Stimulated activated effector memory CD8-positive, alpha-beta T cell treated with anti-CD3 and anti-CD28 coated beads, Interleukin-12 subunit alpha, Interleukin-12 subunit beta, amount 100 ng/mL, for 72 hours (primary cell): ENCODE results near the gene FAM149A.
A peak's percentile ranks its signal among the peaks of the same experiment; 100 is the strongest.

Experiments
- ATAC-seq: fragments of 150-1000 bp; cut with Tn5 transposase; 2 replicates; pipeline ENCODE4 v1.10.0; 2021
- DNase-seq, 2 donors: peaks; one replicate each; pipeline ENCODE4 v3.0.0; 2021 to 2022; ENCODE audit warnings: low spot score in 2 of 2
- H3K27ac Mint-ChIP-seq: one replicate; pipeline ENCODE4 v1.8.0; 2022; ENCODE audit warnings: mild to moderate bottlenecking, mixed read lengths
- H3K36me3 Mint-ChIP-seq: one replicate; pipeline ENCODE4 v1.8.0; 2022; ENCODE audit warnings: mild to moderate bottlenecking, mixed read lengths
- H3K4me1 Mint-ChIP-seq: one replicate; pipeline ENCODE4 v1.8.0; 2022; ENCODE audit warnings: mixed read lengths
- H3K4me3 Mint-ChIP-seq: one replicate; pipeline ENCODE4 v1.8.0; 2022; ENCODE audit warnings: mild to moderate bottlenecking, mixed read lengths
- H3K9me3 Mint-ChIP-seq: one replicate; pipeline ENCODE4 v1.8.0; 2022; ENCODE audit warnings: mixed read lengths

The FAM149A gene

DNA sequence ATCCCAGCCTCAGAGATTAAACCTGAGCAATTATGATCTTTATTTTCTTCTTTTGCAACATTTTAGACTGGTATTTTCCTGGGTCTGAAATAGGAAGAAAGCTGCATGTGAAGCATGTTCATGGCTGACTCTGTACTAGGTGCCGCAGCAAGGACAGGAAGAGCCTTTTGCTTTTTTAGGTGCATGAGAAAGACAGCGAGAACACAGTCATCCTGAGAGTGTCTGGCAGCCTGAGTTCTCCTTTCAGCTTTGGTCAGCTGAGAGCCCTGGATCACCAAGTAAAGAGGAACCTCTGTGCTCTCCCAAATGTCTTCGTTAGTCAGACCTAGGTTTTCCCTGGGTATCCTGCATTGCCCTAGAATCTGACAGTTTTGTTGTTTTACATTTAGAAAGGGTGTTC, 29.8 kb downstream of the FAM149A start:
- H3K36me3 Mint-ChIP-seq = no peaks in the 10 kb centered on the region
- H3K4me1 Mint-ChIP-seq = no peaks in the 10 kb centered on the region
- ATAC-seq (peak; percentile 87), DNase-seq (no peak)
- H3K4me3 Mint-ChIP-seq = no peak overlapping the region
- H3K9me3 Mint-ChIP-seq = no peaks in the 10 kb centered on the region
- no peak overlapping the region for H3K27ac Mint-ChIP-seq

DNA sequence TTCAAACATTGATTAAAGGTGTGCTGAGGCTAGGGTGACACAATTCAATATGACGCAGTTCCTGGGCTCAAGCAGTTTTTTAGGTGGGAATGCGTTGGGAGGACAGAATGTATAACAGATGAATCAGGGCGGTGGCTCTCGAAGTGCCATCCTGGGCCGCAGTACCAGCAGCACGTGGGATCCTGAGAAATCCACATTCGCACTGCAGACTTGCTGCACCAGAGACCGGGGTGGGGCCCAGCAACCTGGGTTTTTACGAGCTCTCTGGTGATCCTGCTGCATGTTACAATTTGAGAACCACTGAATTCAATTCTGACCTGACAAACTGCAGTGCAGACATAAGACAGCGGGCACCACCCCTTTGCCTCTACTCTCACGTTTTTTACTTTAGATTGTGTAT, 30.4 kb downstream of the FAM149A start:
- DNase-seq = no peak
- Mint-ChIP-seq H3K27ac (no peak overlapping the region), H3K4me1 (no peaks in the 10 kb centered on the region), H3K4me3 (no peak overlapping the region), H3K9me3 (no peaks in the 10 kb centered on the region), H3K36me3 (no peaks in the 10 kb centered on the region)
- ATAC-seq = no peak

DNA sequence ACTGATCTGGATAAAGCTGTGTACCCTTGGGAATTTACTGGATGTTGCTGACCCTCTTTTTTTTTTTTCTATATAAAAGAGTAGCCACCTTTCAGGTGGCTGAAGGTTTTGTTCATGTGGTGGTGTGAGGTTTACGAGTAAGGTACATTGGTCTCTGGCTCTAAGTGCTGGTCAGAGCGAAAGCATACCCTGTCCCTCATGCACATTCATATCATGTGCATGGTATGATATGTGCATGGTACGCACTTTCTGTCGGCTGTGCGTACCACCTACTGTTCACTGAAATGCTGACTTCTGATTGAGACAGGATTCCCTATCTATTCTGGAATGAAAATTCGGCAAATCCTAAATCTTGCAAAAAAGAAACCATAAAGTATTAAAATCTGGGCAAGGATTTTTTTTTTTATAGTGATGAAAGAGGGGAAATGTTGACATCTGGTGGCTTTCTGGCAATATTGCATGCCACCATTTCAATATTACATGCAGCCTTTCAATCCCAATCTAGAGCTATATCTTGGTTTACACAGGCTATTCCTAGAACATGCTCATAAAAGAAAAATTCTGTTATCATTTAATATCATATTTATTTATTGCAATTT, 32.8 kb downstream of the FAM149A start:
- H3K4me3 Mint-ChIP-seq = no peak overlapping the region
- no peaks in the 10 kb centered on the region for H3K4me1 Mint-ChIP-seq
- ATAC-seq = no peak
- H3K9me3 Mint-ChIP-seq = no peaks in the 10 kb centered on the region
- DNase-seq = no peak
- H3K27ac Mint-ChIP-seq = no peak overlapping the region
- H3K36me3 Mint-ChIP-seq = no peaks in the 10 kb centered on the region

DNA sequence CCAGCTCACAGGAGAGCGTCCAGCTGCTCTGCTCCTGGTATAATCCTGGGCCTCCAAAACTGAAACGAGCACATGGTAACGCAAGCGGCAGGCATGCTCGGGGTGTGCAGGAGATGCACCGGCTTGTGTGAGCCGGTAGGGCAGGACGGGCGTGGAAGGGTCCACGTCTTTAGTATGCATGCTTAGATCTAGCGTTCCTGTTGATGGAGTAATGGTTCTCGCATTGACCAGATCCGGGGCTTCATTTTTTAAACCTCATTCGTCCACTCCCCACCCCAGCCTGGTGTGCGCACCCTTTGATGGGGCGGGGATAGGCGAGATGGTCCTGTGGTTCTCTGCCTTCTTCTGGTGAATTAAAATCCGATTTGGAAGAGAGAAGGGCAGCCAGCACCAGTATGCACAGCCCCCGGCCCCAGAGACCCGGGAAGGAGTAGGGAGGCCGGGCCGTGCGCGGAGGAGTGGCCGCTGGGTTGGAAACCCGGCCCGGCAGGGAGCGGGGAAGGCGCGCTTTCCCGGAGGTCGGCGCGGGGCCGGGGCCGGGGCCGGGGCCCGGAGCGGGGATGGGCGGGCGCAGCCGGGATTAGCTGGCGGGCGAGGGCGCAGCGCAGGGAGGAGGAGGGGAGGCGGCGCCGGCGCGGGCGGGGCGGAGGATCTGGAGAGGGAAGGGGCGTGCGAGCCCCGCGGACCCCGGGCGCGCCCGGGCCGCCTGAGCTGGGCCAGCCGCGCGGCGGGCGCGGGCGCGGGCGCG, 39.9 kb downstream of the FAM149A start:
- peaks cover 6% of the 10 kb centered on the region for H3K4me1 Mint-ChIP-seq
- ATAC-seq = peak; percentile 62
- DNase-seq = no peak
- H3K27ac Mint-ChIP-seq = no peak overlapping the region
- H3K36me3 Mint-ChIP-seq = no peaks in the 10 kb centered on the region
- no peaks in the 10 kb centered on the region for H3K9me3 Mint-ChIP-seq
- peak overlapping the region; percentile 68 for H3K4me3 Mint-ChIP-seq

DNA sequence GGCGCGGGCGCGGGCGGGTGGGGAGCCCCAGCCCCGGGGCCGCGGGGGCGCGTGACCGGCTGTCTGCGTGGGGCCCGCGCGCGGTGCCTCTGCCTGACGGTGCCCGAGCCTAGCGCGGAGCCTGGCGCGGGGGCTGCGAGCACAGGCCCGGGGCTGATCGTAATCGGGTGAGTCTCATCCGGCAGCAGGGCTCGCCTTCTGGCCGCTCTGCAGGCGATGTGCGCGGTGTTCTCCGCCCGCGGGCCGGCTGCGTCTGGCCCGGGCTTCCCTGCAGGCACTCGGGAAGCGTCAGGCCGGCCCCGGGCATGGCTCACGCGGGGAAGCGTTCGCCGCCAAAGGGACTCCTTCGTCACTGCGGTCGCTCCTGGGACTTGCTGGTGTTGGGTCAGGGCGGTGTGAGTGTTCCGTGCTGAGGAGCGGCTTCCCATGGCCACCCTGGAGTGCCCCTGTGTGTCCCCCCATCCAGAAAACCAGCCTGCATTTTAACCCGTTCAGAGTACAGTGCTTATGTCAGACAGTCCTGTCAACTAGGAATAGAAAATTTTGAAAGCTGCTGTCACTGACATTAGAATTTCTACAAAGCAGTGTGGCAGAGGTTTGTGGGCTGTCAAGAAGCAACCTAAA, 40.6 kb downstream of the FAM149A start:
- peak overlapping the region; percentile 68 for H3K4me3 Mint-ChIP-seq
- H3K27ac Mint-ChIP-seq = no peak overlapping the region
- no peak for DNase-seq
- peaks cover 6% of the 10 kb centered on the region for H3K4me1 Mint-ChIP-seq
- no peaks in the 10 kb centered on the region for H3K36me3 Mint-ChIP-seq
- H3K9me3 Mint-ChIP-seq = no peaks in the 10 kb centered on the region
- peak; percentile 70 for ATAC-seq

DNA sequence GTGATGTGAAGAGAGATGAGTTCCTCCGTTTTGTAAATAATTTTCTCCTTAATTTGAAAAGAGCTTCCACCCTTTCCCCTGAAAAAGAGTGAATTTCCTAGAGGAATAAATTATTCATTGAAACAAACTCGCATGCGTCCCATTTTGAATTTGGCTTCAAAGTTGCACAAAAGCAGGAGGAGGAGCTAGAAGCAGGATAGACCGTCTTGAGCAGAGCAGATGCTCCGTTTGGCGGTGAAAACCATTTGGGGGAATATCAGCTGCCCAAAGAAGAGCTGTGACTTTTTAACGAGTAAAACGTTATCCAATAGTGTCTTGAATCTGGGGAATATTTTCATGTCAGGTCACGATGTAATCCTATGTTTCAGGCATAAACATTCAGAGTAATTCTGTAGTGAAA, 42.0 kb downstream of the FAM149A start:
- no peak overlapping the region for H3K27ac Mint-ChIP-seq
- H3K4me1 Mint-ChIP-seq = peaks cover 6% of the 10 kb centered on the region
- no peaks in the 10 kb centered on the region for H3K36me3 Mint-ChIP-seq
- H3K4me3 Mint-ChIP-seq = no peak overlapping the region
- no peak for DNase-seq
- H3K9me3 Mint-ChIP-seq = no peaks in the 10 kb centered on the region
- ATAC-seq = no peak

DNA sequence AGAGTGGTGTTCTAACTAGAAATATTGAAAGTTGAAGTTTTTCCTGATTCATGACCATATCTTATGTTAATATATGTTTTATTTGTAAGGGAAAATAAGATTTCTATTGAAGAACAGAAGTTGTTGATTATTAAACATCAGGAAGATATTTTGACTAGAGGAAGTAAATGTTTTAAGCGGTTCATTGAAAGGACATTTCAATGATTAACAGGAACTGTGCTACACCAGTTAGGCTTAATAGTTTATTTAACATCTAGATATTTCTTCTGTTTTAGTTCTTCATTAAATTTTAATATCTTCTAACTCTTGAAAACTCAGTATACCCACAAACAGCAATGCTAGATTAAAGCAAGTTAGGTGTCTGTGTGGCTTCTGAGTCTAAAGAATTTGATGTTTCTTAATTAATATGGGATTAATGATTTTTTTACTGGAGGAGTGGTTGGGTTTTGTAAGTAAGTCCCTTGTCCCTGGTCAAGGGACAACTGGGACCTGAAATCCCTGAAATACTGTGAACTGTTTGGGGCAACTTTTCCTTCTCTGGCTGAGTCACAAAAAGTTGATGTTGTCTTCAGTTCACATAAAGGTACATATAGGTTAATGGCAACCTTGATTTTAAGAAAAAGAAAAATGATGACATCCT, 44.0 kb downstream of the FAM149A start:
- Mint-ChIP-seq H3K9me3 (no peaks in the 10 kb centered on the region), H3K36me3 (no peaks in the 10 kb centered on the region), H3K27ac (no peak overlapping the region), H3K4me1 (peaks cover 6% of the 10 kb centered on the region), H3K4me3 (no peak overlapping the region)
- ATAC-seq = no peak
- DNase-seq = no peak

DNA sequence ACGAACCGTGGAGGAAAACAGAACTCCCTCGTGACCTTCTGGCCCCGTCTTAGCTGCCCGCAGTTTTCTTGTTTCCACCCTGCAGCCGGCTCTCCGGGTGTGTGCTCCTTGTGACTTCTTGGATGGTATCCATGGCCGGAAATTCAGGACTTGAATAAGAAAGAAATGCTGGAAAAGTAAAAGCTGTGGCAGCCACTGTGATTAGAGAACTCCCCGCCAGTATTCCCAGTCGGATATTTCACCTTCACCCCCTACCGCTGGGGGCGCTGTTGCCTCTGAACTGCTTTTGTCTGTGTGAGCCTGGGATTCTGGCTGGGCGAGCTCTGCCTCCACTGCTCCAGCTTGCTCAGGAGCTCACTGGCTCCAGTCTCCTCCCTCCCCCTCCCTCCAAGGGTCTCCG, 45.4 kb downstream of the FAM149A start:
- H3K9me3 Mint-ChIP-seq = no peaks in the 10 kb centered on the region
- ATAC-seq (no peak), DNase-seq (no peak)
- no peak overlapping the region for H3K27ac Mint-ChIP-seq
- H3K4me3 Mint-ChIP-seq = no peak overlapping the region
- H3K36me3 Mint-ChIP-seq = no peaks in the 10 kb centered on the region
- no peaks in the 10 kb centered on the region for H3K4me1 Mint-ChIP-seq

DNA sequence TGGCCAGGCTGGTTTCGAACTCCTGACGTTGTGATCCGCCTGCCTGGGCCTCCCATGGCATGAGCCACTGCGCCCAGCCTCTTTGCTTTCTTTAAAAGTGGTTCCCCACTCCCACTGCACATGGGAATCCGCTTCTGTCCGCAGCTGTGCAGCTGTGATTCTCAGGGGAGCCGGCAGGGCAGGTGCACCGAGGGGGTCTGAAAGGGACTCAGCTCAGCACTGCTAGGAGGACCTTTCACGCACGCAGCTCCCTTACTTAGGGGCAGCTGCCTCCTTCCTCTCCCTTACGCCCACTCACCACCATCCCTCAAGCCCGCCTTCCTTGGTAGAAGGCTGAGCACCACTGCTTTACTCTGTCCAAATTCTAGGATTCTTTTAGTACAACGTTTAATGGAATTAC, 46.4 kb downstream of the FAM149A start:
- Mint-ChIP-seq H3K4me1 (peaks cover 4% of the 10 kb centered on the region), H3K4me3 (no peak overlapping the region), H3K9me3 (no peaks in the 10 kb centered on the region), H3K36me3 (no peaks in the 10 kb centered on the region), H3K27ac (no peak overlapping the region)
- DNase-seq (no peak), ATAC-seq (no peak)

DNA sequence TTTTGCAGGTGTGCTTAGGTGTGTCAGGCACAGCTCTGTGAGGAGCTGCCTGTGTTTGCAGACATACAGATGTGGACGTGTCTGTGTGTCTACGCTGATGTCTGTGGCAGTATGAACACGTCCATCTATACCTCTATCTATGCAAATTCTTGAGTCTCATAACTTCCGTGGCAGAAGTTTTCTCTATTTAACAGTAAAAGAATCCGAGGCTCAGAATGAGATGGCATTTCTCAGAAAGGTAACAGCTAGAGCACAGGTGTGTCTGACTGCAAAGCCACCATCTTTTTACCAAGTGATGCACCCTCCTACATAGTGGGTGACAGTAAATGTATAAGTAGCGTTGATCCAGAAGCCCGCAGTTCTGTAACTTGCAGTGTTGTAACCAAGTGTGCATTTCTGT, 47.0 kb downstream of the FAM149A start:
- no peak overlapping the region for H3K27ac Mint-ChIP-seq

DNA sequence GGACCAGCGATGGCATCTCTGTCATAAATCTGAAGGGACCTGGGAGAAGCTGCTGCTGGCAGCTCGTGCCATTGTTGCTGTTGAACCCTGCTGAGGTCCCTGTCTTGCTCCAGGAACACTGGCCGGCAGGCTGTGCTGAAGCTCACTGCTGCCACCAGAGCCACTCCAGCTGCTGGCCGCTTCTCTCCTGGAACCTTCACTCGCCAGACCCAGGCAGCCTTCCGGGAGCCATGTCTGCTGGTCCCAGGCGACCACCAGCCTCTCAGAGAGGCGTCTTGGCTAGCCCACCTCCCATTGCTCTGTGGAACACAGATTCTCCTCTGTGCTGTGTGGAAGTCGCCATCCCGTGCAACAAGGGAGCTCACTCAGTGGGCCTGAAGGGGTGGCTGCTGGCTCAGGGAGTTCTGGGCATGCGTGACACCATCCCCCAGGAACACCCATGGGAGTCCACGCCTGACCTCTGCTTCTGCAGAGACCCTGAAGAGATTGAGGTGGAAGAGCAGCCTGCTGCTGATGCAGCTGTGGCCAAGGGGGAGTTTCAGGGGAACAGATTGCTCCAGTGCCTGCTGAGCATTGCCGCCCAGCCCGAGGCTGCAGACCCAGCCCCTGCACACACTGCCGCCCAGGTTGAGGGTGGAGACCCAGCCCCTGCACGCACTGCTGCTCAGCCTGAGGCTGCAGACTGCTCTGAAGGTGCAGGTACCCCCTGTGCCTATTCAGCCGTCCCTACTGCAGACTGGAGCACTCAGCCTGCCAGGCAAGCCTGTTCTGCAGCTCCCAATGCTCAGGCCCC, 53.7 kb downstream of the FAM149A start:
- H3K9me3 Mint-ChIP-seq = no peaks in the 10 kb centered on the region
- H3K36me3 Mint-ChIP-seq = no peaks in the 10 kb centered on the region
- H3K27ac Mint-ChIP-seq = no peak overlapping the region
- H3K4me3 Mint-ChIP-seq = no peak overlapping the region
- H3K4me1 Mint-ChIP-seq = peaks cover 10% of the 10 kb centered on the region
- ATAC-seq (peak; percentile 39), DNase-seq (no peak)

More for the DNA sequence above, 47.0 kb downstream of the FAM149A start:
- Mint-ChIP-seq H3K36me3 (no peaks in the 10 kb centered on the region), H3K4me3 (no peak overlapping the region), H3K9me3 (no peaks in the 10 kb centered on the region), H3K4me1 (peaks cover 4% of the 10 kb centered on the region)
- ATAC-seq = no peak
- DNase-seq = no peak

DNA sequence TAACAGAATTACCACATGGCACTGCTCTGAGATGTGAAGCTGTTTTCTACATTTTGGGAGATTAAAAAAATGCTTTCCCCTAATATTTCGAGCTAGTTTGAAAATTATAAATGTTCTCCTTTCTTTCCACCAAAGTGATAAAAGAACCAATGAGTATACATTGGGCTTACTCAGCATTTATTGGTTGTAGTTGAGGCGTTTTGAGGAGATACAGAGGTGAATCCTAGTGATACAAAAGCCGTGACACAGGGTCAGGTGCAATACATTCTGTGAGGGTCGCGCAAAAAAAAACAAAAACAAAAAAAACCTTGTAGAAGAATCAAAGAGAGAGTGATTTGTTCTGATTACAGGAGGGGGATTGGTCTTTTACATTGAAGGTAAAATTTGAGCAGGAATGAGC, 54.5 kb downstream of the FAM149A start:
- no peak for ATAC-seq
- Mint-ChIP-seq H3K27ac (no peak overlapping the region), H3K9me3 (no peaks in the 10 kb centered on the region), H3K4me1 (peaks cover 10% of the 10 kb centered on the region), H3K4me3 (no peak overlapping the region), H3K36me3 (no peaks in the 10 kb centered on the region)
- no peak for DNase-seq

DNA sequence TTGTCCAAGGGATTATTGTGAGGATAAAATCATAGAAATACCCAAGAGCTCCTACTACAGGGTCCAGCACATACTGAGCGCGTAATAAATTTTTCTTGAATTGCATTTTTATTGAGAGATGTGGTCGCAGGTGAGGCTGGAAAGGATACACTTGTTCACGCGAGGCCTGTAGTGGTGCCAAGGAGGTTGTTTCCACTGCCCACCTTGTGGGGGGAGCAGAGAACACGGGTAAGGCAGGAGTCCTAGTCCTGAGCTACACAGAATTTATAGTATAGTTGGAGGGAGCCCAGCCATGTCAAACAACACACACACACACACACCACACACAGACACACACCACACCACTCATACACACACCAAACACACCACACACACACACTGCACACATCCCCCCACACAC, 55.1 kb downstream of the FAM149A start:
- ATAC-seq (no peak), DNase-seq (no peak)
- no peak overlapping the region for H3K27ac Mint-ChIP-seq
- H3K4me1 Mint-ChIP-seq = peaks cover 10% of the 10 kb centered on the region
- no peak overlapping the region for H3K4me3 Mint-ChIP-seq
- H3K36me3 Mint-ChIP-seq = no peaks in the 10 kb centered on the region
- no peaks in the 10 kb centered on the region for H3K9me3 Mint-ChIP-seq

DNA sequence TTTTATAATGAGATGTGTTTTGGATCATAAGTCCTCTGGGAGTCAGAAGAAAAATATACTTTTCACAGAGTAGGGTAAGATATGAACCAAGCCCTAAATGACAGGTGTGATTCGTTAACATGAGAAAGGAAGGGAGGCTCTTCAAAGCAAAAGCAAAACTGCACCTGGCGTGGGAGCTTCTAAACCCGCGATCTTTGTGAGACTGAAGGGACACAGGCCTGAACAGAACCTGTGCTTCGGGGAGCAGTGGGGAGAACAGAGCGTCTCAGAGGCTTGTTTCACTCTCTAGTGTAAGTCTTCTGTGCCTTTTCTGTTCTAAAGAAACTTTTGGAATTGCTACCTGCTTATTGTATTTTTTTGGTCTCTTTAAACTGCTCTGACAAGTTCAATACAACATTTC, 56.6 kb downstream of the FAM149A start:
- Mint-ChIP-seq H3K9me3 (no peaks in the 10 kb centered on the region), H3K36me3 (no peaks in the 10 kb centered on the region), H3K4me3 (peak overlapping the region; percentile 5), H3K27ac (peak overlapping the region; percentile 50), H3K4me1 (peaks cover 6% of the 10 kb centered on the region)
- no peak for DNase-seq
- peak; percentile 60 for ATAC-seq

DNA sequence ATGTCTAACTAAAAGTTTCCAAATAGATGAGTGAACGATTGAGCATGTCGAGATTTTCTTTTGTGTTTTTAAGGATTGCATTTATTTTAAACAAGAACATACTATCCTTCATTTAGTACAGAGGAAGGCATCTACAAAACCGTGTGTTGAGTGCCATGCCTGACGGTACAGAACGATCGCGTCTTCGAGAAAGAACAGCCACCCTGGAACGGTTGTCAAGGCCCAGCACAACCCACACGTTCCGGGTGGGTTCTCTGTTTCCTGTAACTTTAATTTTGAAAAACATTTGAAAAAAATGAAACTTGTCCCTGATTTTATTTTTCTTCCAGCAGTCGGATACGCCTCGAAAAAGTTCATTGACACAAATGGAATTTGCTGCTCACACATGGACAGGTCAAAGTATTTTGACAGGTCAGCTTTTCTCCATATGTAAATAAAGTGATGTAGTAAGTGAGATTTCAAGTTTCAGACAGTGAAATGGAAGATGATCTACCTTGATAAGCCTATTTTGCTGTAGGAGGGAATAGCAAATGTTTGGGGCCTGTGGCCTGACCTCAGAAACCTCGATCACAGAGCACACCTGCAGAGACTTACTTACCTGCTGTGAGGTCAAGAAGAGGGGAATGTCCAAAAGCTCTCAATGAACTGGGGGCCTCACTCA, 62.5 kb downstream of the FAM149A start:
- H3K27ac Mint-ChIP-seq = no peak overlapping the region
- no peak for ATAC-seq
- H3K4me1 Mint-ChIP-seq = no peaks in the 10 kb centered on the region
- H3K9me3 Mint-ChIP-seq = no peaks in the 10 kb centered on the region
- no peaks in the 10 kb centered on the region for H3K36me3 Mint-ChIP-seq
- H3K4me3 Mint-ChIP-seq = no peak overlapping the region
- no peak for DNase-seq
